ENCODE measurements around the gene ATAD5.

The ATAD5 gene

DNA sequence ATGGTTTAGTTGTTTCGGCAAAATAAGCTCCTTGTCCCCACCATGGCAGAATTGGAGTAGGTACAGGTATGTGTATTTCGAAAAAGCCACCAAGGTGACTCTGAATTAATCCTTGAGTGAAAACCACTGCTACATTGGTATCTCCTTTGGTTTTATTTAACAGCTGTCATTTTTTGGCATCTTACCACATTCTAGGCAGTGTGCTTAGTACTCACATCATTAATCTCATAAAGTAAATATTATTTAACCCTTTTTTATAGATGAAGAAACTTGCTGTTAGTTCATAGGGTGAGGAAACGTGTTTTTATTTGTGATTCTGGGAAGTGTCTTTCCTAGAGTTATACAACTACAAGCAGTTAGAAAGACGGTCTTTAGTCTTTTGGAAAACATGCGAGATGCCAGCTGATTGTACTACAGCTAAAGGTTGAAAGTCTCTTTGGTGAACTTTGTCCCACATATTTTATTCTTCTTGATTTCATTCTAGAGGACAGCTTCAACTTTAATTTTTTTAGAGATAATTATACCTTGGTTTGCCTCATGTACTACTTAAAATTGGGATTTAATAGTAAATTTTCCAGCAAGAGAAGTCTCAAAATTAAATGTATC lies 6.5 kb downstream of the ATAD5 start:
- Histone ChIP-seq H3K36me3 (ENCODE audit: control insufficient read depth in 2 of 2, insufficient read depth in 1 of 2, low read length in 2 of 2) (peaks cover 80 to 81% of the 10 kb centered on the region in 2 experiments), H3K27ac (ENCODE audit: extremely low read depth, low read depth, low read length) (no peak overlapping the region), H3K4me3 (ENCODE audit: low read depth, low read length) (no peak overlapping the region), H3K9me3 (ENCODE audit: control insufficient read depth, insufficient read depth, low read depth, low read length) (no peaks in the 10 kb centered on the region), H3K4me1 (ENCODE audit: control insufficient read depth, insufficient read depth, low read length) (no peaks in the 10 kb centered on the region)
- no peak for TF ChIP-seq ZNF530 (tag by site-specific recombination; IDR thresholded peaks at IDR 0.05; ENCODE audit: low read depth)
- no peak for TF ChIP-seq ZXDB (tag by site-specific recombination; IDR thresholded peaks at IDR 0.05)
- TF ChIP-seq ZNF140 (tag by site-specific recombination; IDR thresholded peaks at IDR 0.05) = no peak
- TF ChIP-seq, protein P1, sequence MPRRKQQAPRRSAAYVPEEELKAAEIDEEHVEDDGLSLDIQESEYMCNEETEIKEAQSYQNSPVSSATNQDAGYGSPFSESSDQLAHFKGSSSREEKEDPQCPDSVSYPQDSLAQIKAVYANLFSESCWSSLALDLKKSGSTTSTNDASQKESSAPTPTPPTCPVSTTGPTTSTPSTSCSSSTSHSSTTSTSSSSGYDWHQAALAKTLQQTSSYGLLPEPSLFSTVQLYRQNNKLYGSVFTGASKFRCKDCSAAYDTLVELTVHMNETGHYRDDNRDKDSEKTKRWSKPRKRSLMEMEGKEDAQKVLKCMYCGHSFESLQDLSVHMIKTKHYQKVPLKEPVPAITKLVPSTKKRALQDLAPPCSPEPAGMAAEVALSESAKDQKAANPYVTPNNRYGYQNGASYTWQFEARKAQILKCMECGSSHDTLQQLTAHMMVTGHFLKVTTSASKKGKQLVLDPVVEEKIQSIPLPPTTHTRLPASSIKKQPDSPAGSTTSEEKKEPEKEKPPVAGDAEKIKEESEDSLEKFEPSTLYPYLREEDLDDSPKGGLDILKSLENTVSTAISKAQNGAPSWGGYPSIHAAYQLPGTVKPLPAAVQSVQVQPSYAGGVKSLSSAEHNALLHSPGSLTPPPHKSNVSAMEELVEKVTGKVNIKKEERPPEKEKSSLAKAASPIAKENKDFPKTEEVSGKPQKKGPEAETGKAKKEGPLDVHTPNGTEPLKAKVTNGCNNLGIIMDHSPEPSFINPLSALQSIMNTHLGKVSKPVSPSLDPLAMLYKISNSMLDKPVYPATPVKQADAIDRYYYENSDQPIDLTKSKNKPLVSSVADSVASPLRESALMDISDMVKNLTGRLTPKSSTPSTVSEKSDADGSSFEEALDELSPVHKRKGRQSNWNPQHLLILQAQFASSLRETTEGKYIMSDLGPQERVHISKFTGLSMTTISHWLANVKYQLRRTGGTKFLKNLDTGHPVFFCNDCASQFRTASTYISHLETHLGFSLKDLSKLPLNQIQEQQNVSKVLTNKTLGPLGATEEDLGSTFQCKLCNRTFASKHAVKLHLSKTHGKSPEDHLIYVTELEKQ (tag by site-specific recombination; IDR thresholded peaks at IDR 0.05; ENCODE audit: borderline replicate concordance) = no peak
- TF ChIP-seq, protein P2, sequence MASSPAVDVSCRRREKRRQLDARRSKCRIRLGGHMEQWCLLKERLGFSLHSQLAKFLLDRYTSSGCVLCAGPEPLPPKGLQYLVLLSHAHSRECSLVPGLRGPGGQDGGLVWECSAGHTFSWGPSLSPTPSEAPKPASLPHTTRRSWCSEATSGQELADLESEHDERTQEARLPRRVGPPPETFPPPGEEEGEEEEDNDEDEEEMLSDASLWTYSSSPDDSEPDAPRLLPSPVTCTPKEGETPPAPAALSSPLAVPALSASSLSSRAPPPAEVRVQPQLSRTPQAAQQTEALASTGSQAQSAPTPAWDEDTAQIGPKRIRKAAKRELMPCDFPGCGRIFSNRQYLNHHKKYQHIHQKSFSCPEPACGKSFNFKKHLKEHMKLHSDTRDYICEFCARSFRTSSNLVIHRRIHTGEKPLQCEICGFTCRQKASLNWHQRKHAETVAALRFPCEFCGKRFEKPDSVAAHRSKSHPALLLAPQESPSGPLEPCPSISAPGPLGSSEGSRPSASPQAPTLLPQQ (tag by site-specific recombination; IDR thresholded peaks at IDR 0.05) = no peak
- TF ChIP-seq ZSCAN16 (tag by site-specific recombination; IDR thresholded peaks at IDR 0.05) = no peak
- TF ChIP-seq ZNF514 (tag by site-specific recombination; IDR thresholded peaks at IDR 0.05) = no peak
- no peak for TF ChIP-seq YY2 (tag by site-specific recombination; IDR thresholded peaks at IDR 0.05)
- TF ChIP-seq IKZF3 (tag by site-specific recombination; IDR thresholded peaks at IDR 0.05) = no peak
- TF ChIP-seq, protein P3, sequence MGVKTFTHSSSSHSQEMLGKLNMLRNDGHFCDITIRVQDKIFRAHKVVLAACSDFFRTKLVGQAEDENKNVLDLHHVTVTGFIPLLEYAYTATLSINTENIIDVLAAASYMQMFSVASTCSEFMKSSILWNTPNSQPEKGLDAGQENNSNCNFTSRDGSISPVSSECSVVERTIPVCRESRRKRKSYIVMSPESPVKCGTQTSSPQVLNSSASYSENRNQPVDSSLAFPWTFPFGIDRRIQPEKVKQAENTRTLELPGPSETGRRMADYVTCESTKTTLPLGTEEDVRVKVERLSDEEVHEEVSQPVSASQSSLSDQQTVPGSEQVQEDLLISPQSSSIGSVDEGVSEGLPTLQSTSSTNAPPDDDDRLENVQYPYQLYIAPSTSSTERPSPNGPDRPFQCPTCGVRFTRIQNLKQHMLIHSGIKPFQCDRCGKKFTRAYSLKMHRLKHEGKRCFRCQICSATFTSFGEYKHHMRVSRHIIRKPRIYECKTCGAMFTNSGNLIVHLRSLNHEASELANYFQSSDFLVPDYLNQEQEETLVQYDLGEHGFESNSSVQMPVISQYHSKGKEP (tag by site-specific recombination; IDR thresholded peaks at IDR 0.05) = no peak
- no peak for TF ChIP-seq ZNF175 (tag by site-specific recombination; IDR thresholded peaks at IDR 0.05)
- TF ChIP-seq ZNF138 (tag by site-specific recombination; IDR thresholded peaks at IDR 0.05; ENCODE audit: borderline replicate concordance) = no peak
- TF ChIP-seq ZNF133 (tag by site-specific recombination; IDR thresholded peaks at IDR 0.05) = no peak
- TF ChIP-seq, protein P4, sequence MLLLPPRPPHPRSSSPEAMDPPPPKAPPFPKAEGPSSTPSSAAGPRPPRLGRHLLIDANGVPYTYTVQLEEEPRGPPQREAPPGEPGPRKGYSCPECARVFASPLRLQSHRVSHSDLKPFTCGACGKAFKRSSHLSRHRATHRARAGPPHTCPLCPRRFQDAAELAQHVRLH (tag by site-specific recombination; IDR thresholded peaks at IDR 0.05) = no peak
- no peak for TF ChIP-seq ZFP69B (tag by site-specific recombination; IDR thresholded peaks at IDR 0.05)
- TF ChIP-seq, protein P5, sequence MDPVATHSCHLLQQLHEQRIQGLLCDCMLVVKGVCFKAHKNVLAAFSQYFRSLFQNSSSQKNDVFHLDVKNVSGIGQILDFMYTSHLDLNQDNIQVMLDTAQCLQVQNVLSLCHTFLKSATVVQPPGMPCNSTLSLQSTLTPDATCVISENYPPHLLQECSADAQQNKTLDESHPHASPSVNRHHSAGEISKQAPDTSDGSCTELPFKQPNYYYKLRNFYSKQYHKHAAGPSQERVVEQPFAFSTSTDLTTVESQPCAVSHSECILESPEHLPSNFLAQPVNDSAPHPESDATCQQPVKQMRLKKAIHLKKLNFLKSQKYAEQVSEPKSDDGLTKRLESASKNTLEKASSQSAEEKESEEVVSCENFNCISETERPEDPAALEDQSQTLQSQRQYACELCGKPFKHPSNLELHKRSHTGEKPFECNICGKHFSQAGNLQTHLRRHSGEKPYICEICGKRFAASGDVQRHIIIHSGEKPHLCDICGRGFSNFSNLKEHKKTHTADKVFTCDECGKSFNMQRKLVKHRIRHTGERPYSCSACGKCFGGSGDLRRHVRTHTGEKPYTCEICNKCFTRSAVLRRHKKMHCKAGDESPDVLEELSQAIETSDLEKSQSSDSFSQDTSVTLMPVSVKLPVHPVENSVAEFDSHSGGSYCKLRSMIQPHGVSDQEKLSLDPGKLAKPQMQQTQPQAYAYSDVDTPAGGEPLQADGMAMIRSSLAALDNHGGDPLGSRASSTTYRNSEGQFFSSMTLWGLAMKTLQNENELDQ (tag by site-specific recombination; IDR thresholded peaks at IDR 0.05; ENCODE audit: low read depth) = no peak
- TF ChIP-seq KLF9 (tag by site-specific recombination; IDR thresholded peaks at IDR 0.05; ENCODE audit: low read depth) = no peak
- no peak for TF ChIP-seq ZFP3 (tag by site-specific recombination; IDR thresholded peaks at IDR 0.05; ENCODE audit: low read depth)
- TF ChIP-seq, protein P6, sequence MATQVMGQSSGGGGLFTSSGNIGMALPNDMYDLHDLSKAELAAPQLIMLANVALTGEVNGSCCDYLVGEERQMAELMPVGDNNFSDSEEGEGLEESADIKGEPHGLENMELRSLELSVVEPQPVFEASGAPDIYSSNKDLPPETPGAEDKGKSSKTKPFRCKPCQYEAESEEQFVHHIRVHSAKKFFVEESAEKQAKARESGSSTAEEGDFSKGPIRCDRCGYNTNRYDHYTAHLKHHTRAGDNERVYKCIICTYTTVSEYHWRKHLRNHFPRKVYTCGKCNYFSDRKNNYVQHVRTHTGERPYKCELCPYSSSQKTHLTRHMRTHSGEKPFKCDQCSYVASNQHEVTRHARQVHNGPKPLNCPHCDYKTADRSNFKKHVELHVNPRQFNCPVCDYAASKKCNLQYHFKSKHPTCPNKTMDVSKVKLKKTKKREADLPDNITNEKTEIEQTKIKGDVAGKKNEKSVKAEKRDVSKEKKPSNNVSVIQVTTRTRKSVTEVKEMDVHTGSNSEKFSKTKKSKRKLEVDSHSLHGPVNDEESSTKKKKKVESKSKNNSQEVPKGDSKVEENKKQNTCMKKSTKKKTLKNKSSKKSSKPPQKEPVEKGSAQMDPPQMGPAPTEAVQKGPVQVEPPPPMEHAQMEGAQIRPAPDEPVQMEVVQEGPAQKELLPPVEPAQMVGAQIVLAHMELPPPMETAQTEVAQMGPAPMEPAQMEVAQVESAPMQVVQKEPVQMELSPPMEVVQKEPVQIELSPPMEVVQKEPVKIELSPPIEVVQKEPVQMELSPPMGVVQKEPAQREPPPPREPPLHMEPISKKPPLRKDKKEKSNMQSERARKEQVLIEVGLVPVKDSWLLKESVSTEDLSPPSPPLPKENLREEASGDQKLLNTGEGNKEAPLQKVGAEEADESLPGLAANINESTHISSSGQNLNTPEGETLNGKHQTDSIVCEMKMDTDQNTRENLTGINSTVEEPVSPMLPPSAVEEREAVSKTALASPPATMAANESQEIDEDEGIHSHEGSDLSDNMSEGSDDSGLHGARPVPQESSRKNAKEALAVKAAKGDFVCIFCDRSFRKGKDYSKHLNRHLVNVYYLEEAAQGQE (tag by site-specific recombination; IDR thresholded peaks at IDR 0.05) = no peak
- POLR2A ChIA-PET = interaction anchor here (0.7 to 0.9 kb wide), 2 partner anchors 14 to 440 kb away, joined by 3 read pairs; partner anchors contain the start of gene CRLF3
- CTCF ChIA-PET = interaction anchor here (0.6 to 0.9 kb wide), 2 partner anchors 12 to 524 kb away, joined by 3 read pairs; no protein-coding TSS in a partner anchor
